Astrocyte (in vitro differentiated cells and primary cell): ENCODE results near the gene PSORS1C1.

ENCODE experiments used
- EZH2 ChIP-seq: IDR thresholded peaks from 2 replicates; pipeline ENCODE4 v1.6.1; 2012; ENCODE audit warnings: mild to moderate bottlenecking, low read length, inconsistent platforms; ENCODE audit not compliant: insufficient read depth
- TF ChIP-seq, protein P1 (sequence below): IDR thresholded peaks from 2 replicates; pipeline ENCODE4 v1.5.1; 2011; ENCODE audit warnings: low read depth, mild to moderate bottlenecking, inconsistent platforms, low read length, moderate library complexity; ENCODE audit not compliant: insufficient read depth

DNA sequence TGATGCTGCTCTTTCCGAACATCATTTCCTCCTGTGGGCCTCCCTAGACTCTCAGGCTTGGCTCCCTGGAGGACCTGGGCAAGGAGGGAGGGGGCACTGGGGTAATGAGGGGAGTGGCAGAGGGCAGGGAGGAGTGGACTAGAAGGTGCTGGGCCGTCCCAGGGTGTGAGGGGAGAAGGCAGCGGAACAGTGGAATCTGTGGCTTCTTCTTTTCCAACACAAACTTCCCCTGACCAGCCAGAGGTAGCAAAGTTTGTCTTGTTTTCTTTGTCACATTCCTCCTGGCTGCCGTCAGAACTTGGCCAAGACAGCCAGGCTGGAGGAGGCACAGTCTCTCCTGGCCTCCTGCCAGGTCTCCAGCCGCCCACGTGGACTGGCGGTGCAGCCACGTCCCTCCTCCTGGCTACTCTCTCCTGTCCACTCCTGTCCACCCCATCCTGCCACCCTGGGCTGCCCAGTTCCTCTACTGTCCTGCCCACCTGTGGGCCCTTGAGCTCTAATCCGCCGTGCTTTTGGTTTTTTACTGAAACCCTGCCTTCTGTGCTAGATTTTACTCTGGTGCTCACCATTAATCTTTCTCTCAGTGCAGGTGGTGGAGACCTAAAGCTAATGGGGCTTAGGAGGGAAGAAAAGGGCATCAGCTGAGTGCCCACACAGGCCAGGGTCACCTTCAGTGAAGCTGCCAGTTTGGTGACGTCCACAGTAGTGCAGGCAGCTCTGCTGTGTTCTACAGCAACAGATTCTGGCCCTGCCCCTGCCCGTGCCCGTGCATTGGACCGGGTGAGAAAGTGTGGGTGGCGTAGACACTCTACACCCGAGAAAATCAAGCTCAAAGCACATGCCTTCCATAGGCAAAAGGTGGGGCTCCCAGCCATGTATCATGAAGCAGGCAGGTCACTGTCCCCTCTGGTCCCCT is 8.4 kb downstream of the PSORS1C1 start:
- TF ChIP-seq, protein P1, sequence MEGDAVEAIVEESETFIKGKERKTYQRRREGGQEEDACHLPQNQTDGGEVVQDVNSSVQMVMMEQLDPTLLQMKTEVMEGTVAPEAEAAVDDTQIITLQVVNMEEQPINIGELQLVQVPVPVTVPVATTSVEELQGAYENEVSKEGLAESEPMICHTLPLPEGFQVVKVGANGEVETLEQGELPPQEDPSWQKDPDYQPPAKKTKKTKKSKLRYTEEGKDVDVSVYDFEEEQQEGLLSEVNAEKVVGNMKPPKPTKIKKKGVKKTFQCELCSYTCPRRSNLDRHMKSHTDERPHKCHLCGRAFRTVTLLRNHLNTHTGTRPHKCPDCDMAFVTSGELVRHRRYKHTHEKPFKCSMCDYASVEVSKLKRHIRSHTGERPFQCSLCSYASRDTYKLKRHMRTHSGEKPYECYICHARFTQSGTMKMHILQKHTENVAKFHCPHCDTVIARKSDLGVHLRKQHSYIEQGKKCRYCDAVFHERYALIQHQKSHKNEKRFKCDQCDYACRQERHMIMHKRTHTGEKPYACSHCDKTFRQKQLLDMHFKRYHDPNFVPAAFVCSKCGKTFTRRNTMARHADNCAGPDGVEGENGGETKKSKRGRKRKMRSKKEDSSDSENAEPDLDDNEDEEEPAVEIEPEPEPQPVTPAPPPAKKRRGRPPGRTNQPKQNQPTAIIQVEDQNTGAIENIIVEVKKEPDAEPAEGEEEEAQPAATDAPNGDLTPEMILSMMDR, result no peak
- no peak for TF ChIP-seq EZH2
